DND-41 (cell line): ENCODE measurements around the gene ST3GAL4.
"Not testable (repeated sequence)": the region's sequence is repeated elsewhere in the genome, so short reads cannot be mapped to it uniquely, and the experiment has no call there.

Experiments
- ATAC-seq: fragments of 200-7000 bp; cut with Tn5 transposase; 3 replicates; pipeline ENCODE4 v1.9.1; 2021; ENCODE audit warnings: low read depth; ENCODE audit not compliant: insufficient read depth
- DNase-seq: peaks from one replicate; pipeline ENCODE4 v3.0.0-alpha.2; 2020
- H2AFZ ChIP-seq: 2 replicates; pipeline ENCODE4 v1.6.0; 2012; ENCODE audit warnings: low read depth, low read length
- H3K27ac ChIP-seq: 2 replicates; pipeline ENCODE4 v1.5.1; 2012; ENCODE audit warnings: low read length, inconsistent platforms
- H3K27me3 ChIP-seq: fragments of 200-600 bp; sonication (generic); 2 replicates; pipeline ENCODE4 v1.6.0; 2012; ENCODE audit warnings: low read length, mild to moderate bottlenecking, inconsistent platforms; ENCODE audit not compliant: insufficient read depth, poor library complexity
- H3K36me3 ChIP-seq: 2 replicates; pipeline ENCODE4 v1.5.1; 2012; ENCODE audit warnings: low read length, inconsistent platforms; ENCODE audit not compliant: insufficient read depth
- H3K4me1 ChIP-seq: 2 replicates; pipeline ENCODE4 v1.5.1; 2012; ENCODE audit warnings: mild to moderate bottlenecking, low read length; ENCODE audit not compliant: insufficient read depth
- H3K4me2 ChIP-seq: 2 replicates; pipeline ENCODE4 v1.6.0; 2012; ENCODE audit warnings: mild to moderate bottlenecking, moderate library complexity, low read length, inconsistent platforms; ENCODE audit not compliant: insufficient read depth
- H3K4me3 ChIP-seq, 2 experiments: fragments of 200-600 bp in 1 of 2; shearing (Covaris generic) in 1 of 2; 2 replicates each; pipeline ENCODE4 v1.5.1; 2012 to 2016; ENCODE audit warnings: inconsistent platforms in 2 of 2, low read length in 2 of 2, mild to moderate bottlenecking in 2 of 2, low read depth in 1 of 2, moderate library complexity in 1 of 2
- H3K79me2 ChIP-seq: 2 replicates; pipeline ENCODE4 v1.6.0; 2012; ENCODE audit warnings: low read length, inconsistent platforms; ENCODE audit not compliant: insufficient read depth
- H3K9ac ChIP-seq: 2 replicates; pipeline ENCODE4 v1.6.0; 2012; ENCODE audit warnings: low read depth, mild to moderate bottlenecking, inconsistent platforms, low read length, moderate library complexity
- H3K9me3 ChIP-seq: 2 replicates; pipeline ENCODE4 v1.5.1; 2012; ENCODE audit warnings: low read length, moderate library complexity, mild to moderate bottlenecking, inconsistent platforms; ENCODE audit not compliant: insufficient read depth, severe bottlenecking
- H4K20me1 ChIP-seq: 2 replicates; pipeline ENCODE4 v1.6.0; 2012; ENCODE audit warnings: low read length; ENCODE audit not compliant: insufficient read depth
- EZH2 ChIP-seq: IDR thresholded peaks from 3 replicates; pipeline ENCODE4 v1.6.1; 2012; ENCODE audit warnings: borderline replicate concordance, low read depth, mild to moderate bottlenecking, moderate library complexity, low read length, inconsistent platforms; ENCODE audit not compliant: severe bottlenecking
- TF ChIP-seq, protein P1 (sequence below): IDR thresholded peaks from 2 replicates; pipeline ENCODE4 v1.5.1; 2012; ENCODE audit warnings: borderline replicate concordance, low read length, moderate library complexity, mild to moderate bottlenecking; ENCODE audit not compliant: poor library complexity, severe bottlenecking; ENCODE audit errors: extremely low read depth

ST3GAL4 gene

DNA sequence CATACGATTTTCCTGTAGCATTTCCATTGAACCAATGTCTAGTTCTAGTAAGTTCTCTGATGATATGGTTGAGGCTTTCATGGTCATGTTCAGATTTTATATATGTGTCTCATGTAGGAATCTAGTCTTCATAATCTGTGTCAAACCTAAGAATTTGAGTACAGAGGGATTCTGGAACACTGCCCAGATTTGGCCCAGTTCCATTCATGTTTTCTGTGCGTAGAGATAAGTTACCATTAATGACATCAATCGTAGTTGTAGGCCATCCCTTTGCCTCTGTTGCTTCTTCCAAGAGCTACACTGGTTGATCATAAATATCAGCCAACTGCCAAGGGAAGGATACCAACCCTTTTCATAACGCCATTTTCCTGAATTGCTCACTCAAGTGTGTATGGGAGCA is 23.3 kb downstream of the ST3GAL4 start:
- Histone ChIP-seq H3K79me2 (peaks cover 24% of the 10 kb centered on the region), H2AFZ (no peak overlapping the region), H3K4me1 (no peaks in the 10 kb centered on the region), H3K9me3 (no peaks in the 10 kb centered on the region), H3K27ac (no peak overlapping the region), H3K9ac (no peak overlapping the region), H3K27me3 (no peaks in the 10 kb centered on the region), H3K4me3 (no peak overlapping the region), H3K36me3 (no peaks in the 10 kb centered on the region), H3K4me2 (no peak overlapping the region), H4K20me1 (peaks cover 15% of the 10 kb centered on the region)
- ATAC-seq = no peak
- TF ChIP-seq, protein P1, sequence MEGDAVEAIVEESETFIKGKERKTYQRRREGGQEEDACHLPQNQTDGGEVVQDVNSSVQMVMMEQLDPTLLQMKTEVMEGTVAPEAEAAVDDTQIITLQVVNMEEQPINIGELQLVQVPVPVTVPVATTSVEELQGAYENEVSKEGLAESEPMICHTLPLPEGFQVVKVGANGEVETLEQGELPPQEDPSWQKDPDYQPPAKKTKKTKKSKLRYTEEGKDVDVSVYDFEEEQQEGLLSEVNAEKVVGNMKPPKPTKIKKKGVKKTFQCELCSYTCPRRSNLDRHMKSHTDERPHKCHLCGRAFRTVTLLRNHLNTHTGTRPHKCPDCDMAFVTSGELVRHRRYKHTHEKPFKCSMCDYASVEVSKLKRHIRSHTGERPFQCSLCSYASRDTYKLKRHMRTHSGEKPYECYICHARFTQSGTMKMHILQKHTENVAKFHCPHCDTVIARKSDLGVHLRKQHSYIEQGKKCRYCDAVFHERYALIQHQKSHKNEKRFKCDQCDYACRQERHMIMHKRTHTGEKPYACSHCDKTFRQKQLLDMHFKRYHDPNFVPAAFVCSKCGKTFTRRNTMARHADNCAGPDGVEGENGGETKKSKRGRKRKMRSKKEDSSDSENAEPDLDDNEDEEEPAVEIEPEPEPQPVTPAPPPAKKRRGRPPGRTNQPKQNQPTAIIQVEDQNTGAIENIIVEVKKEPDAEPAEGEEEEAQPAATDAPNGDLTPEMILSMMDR = no peak
- no peak for TF ChIP-seq EZH2
- no peak for DNase-seq

DNA sequence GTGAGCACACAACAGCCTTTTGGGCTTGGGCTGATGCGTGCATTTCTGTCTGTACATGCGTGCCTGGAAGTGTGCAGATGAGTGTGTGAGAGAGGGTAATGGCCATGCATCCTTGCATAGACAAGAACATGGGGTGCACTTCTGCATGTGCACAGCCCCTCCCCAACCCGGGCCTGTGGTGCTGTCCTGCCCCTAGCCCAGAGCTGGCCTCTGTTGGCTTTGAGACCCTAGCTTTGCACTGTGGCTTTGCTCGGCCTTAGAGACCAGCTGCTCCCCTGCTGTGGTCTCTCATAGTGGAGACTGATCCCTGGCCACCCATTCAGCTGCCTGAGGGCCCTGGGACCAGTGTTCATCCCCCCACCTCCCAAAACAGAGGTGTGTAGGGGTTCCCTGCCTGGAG is 25.4 kb downstream of the ST3GAL4 start:
- Histone ChIP-seq H3K27ac (no peak overlapping the region), H3K27me3 (no peaks in the 10 kb centered on the region), H2AFZ (no peak overlapping the region), H3K4me1 (no peaks in the 10 kb centered on the region), H3K4me2 (no peak overlapping the region), H4K20me1 (peaks cover 29% of the 10 kb centered on the region), H3K9ac (no peak overlapping the region), H3K9me3 (no peaks in the 10 kb centered on the region), H3K79me2 (peaks cover 22% of the 10 kb centered on the region), H3K4me3 (no peak overlapping the region), H3K36me3 (no peaks in the 10 kb centered on the region)
- DNase-seq (no peak), ATAC-seq (no peak)
- TF ChIP-seq, protein P1 = no peak
- TF ChIP-seq EZH2 = no peak

DNA sequence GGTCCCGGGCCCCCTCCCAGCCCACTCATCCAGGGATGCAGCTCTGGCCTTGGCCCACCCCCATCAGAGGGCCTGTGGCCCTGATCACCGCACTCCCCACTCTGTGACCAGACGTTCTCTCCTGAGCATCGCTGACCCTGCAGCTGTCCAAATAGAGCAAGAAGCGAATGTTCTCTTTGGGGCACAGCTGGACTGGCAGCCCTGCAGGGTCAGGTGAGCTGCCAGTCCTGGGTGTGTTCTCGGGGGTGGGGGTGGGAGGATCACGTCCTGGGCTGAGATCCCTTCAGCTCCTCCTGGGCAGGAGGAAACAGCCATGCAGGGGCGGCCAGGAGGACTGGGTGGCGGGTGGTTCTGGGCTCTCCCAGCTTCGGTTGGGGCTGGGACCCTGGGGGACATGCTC is 26.5 kb downstream of the ST3GAL4 start:
- H3K4me3 ChIP-seq, H3K27me3 ChIP-seq, H3K4me1 ChIP-seq, DNase-seq, H3K4me2 ChIP-seq, H3K9ac ChIP-seq, ATAC-seq, H3K27ac ChIP-seq, H3K36me3 ChIP-seq, H2AFZ ChIP-seq, H3K9me3 ChIP-seq: not testable (repeated sequence)
- Histone ChIP-seq H4K20me1 (peaks cover 32% of the 10 kb centered on the region), H3K79me2 (peaks cover 21% of the 10 kb centered on the region)

DNA sequence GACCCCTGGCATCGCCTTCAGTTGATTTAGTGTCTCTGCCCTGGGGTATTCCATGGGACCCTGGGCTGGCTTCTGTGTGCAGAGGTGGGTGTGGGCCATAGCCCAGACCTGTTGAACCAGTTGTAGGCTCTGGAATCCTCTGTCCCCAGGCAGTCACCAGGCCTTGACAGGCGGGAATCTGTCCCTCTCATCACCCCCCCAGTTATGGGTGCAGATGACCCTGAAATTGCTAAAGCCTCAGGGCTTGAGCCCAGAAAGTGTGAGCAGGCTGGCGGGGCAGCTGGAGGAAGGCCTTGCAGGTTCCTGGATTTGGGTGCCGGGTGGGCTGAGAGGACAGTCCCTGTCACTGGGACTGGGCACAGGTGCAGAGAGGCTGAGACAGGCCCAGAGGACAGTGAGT is 27.2 kb downstream of the ST3GAL4 start:
- not testable (repeated sequence) for H3K4me3 ChIP-seq, H3K4me2 ChIP-seq, H3K27me3 ChIP-seq, ATAC-seq, H3K9me3 ChIP-seq, DNase-seq, H2AFZ ChIP-seq, H3K27ac ChIP-seq, H3K36me3 ChIP-seq, H3K4me1 ChIP-seq, H3K9ac ChIP-seq
- Histone ChIP-seq H4K20me1 (peaks cover 32% of the 10 kb centered on the region), H3K79me2 (peaks cover 19% of the 10 kb centered on the region)
